ENCODE measurements around the gene MYO16. TPM values are rescaled to one million over a fixed set of nuclear protein-coding genes. Genes with fewer than 3 reads are reported as not detected.

The MYO16 gene
- polyA plus RNA-seq, 2 of the 4 experiments (the other 2 are of a cell fraction), result 0.03 to 0.06 TPM

GRCh38 chr13:108624108-108624507, 5.3 kb upstream of the MYO16 start:
- TF ChIP-seq RAD21 (conservative IDR thresholded peaks at IDR 0.05 in 1 of 2, IDR thresholded peaks at IDR 0.05 in 1 of 2), result no peak
- TF ChIP-seq CHD2 (IDR thresholded peaks at IDR 0.05; ENCODE audit: low read length, partially characterized antibody), result no peak
- no peak for TF ChIP-seq BCL3 (IDR thresholded peaks at IDR 0.05)
- TF ChIP-seq MAFK (IDR thresholded peaks at IDR 0.05; ENCODE audit: partially characterized antibody), result peak; percentile 60
- TF ChIP-seq SMC3 (IDR thresholded peaks at IDR 0.05), result no peak

GRCh38 chr13:108624979-108625378, 4.4 kb upstream of the MYO16 start:
- ATAC-seq, result no peak
- Histone ChIP-seq H3K4me3 (no peak overlapping the region), H3K9me3 (no peaks in the 10 kb centered on the region; the same call in 2 of the 3 replicates), H3K4me2 (no peak overlapping the region), H3K4me1 (no peaks in the 10 kb centered on the region), H3K27ac (no peak overlapping the region)
- TF ChIP-seq FOSL2 (IDR thresholded peaks at IDR 0.05), result no peak
- no peak for TF ChIP-seq FOSL2 (CRISPR knock-in tag; IDR thresholded peaks at IDR 0.05)
- no peak for TF ChIP-seq JUNB (IDR thresholded peaks at IDR 0.05)
- no peak for TF ChIP-seq ZNF302 (CRISPR knock-in tag; IDR thresholded peaks at IDR 0.05)
- TF ChIP-seq SREBF2 (IDR thresholded peaks at IDR 0.05), result no peak
- TF ChIP-seq EHMT2 (IDR thresholded peaks at IDR 0.05; ENCODE audit: low read depth), result no peak
- TF ChIP-seq RCOR1 (IDR thresholded peaks at IDR 0.05; ENCODE audit: low read depth, low read length), result no peak
- TF ChIP-seq RARB (CRISPR knock-in tag; IDR thresholded peaks at IDR 0.05), result no peak
- ChIA-PET CTCF (no interaction called here), POLR2A (no interaction called here)
- no peak for DNase-seq (ENCODE audit: low read depth in 1 of 2, low spot score in 1 of 2)
- 39% methylated on average over 4 of the region's 4 CpGs for WGBS (ENCODE audit: missing lambda C conversion rate)
- FAIRE-seq, result no peak

More at GRCh38 chr13:108624108-108624507, 5.3 kb upstream of the MYO16 start:
- ChIA-PET POLR2A (no interaction called here), CTCF (no interaction called here)
- Histone ChIP-seq H3K4me2 (no peak overlapping the region), H3K4me1 (no peaks in the 10 kb centered on the region), H3K27ac (no peak overlapping the region), H3K9me3 (no peaks in the 10 kb centered on the region; the same call in 2 of the 3 replicates), H3K4me3 (no peak overlapping the region)
- DNase-seq (ENCODE audit: low read depth in 1 of 2, low spot score in 1 of 2) (no peak), FAIRE-seq (no peak), ATAC-seq (no peak)
- 78% methylated on average over 3 of the region's 3 CpGs for WGBS (ENCODE audit: missing lambda C conversion rate)

GRCh38 chr13:108629988-108630387, 577 bp downstream of the MYO16 start:
- no peaks in the 10 kb centered on the region; the same call in 2 of the 3 replicates for H3K9me3 ChIP-seq
- H3K4me1 ChIP-seq, result no peaks in the 10 kb centered on the region
- no peak overlapping the region for H3K4me2 ChIP-seq
- no peak for DNase-seq (ENCODE audit: low read depth in 1 of 2, low spot score in 1 of 2)
- ChIA-PET POLR2A (no interaction called here), CTCF (interaction anchor here (1.4 kb wide), 1 partner anchor 266 kb away, joined by 6 read pairs; no protein-coding TSS in a partner anchor)
- FAIRE-seq, result no peak
- TF ChIP-seq ZSCAN20 (CRISPR knock-in tag; IDR thresholded peaks at IDR 0.05) (no peak), TP53 (CRISPR knock-in tag; IDR thresholded peaks at IDR 0.05) (no peak), MYC (IDR thresholded peaks at IDR 0.05; ENCODE audit: borderline replicate concordance, low read length) (no peak), KDM1A (IDR thresholded peaks at IDR 0.05; ENCODE audit: low read depth) (no peak), MAFK (IDR thresholded peaks at IDR 0.05; ENCODE audit: partially characterized antibody) (no peak), NFE2L2 (conservative IDR thresholded peaks at IDR 0.05; ENCODE audit: low read length) (no peak), EHMT2 (IDR thresholded peaks at IDR 0.05; ENCODE audit: low read depth) (no peak), EP300 (IDR thresholded peaks at IDR 0.05) (no peak), EHF (CRISPR knock-in tag; IDR thresholded peaks at IDR 0.05) (no peak), BCL3 (IDR thresholded peaks at IDR 0.05) (no peak), TFCP2L1 (CRISPR knock-in tag; IDR thresholded peaks at IDR 0.05) (no peak), RCOR1 (IDR thresholded peaks at IDR 0.05; ENCODE audit: low read depth, low read length) (no peak), CTCF (IDR thresholded peaks at IDR 0.05) (no peak), ZC3H11A (IDR thresholded peaks at IDR 0.05) (no peak)
- 86% methylated on average over 1 of the region's 1 CpG for WGBS (ENCODE audit: missing lambda C conversion rate)
- H3K4me3 ChIP-seq, result no peak overlapping the region
- ATAC-seq, result no peak
- H3K27ac ChIP-seq, result no peak overlapping the region
